Activated CD8-positive, alpha-beta memory T cell treated with anti-CD3 and anti-CD28 coated beads, Interleukin-2, amount 50 U/mL, for 24 hours (primary cell): ENCODE data around the gene NAV2.
"Not testable (repeated sequence)": the region's sequence is repeated elsewhere in the genome, so short reads cannot be mapped to it uniquely, and the experiment has no call there.

ENCODE experiments used
- DNase-seq: peaks from one replicate; pipeline ENCODE4 v3.0.0-alpha.2; 2020; ENCODE audit errors: extremely low read depth

Gene NAV2

GRCh38 chr11:19889531-19889930 is 176.9 kb downstream of the NAV2 start:
- DNase-seq = no peak

- no peak for DNase-seq
These were observed 177.7 kb downstream of the NAV2 start for GRCh38 chr11:19890308-19890707.

- no peak for DNase-seq
These were observed 178.4 kb downstream of the NAV2 start for GRCh38 chr11:19891022-19891421.

GRCh38 chr11:19892387-19892786 is 179.8 kb downstream of the NAV2 start:
- DNase-seq = no peak

- no peak for DNase-seq
These were observed 180.2 kb downstream of the NAV2 start for GRCh38 chr11:19892876-19893275.

- DNase-seq = no peak
These were observed 181.8 kb downstream of the NAV2 start for GRCh38 chr11:19894404-19894803.

GRCh38 chr11:19895037-19895436 is 182.4 kb downstream of the NAV2 start:
- DNase-seq = not testable (repeated sequence)

GRCh38 chr11:19895776-19896175 is 183.1 kb downstream of the NAV2 start:
- DNase-seq = no peak

GRCh38 chr11:19903620-19904069 is 191.0 kb downstream of the NAV2 start:
- no peak for DNase-seq

GRCh38 chr11:19905280-19905853 is 192.7 kb downstream of the NAV2 start:
- no peak for DNase-seq

GRCh38 chr11:19906126-19906525 is 193.5 kb downstream of the NAV2 start:
- DNase-seq = no peak

- DNase-seq = no peak
These were observed 194.5 kb downstream of the NAV2 start for GRCh38 chr11:19907008-19907579.

GRCh38 chr11:19907839-19908238 is 195.2 kb downstream of the NAV2 start:
- DNase-seq = no peak

- no peak for DNase-seq
These were observed 198.3 kb downstream of the NAV2 start for GRCh38 chr11:19910931-19911330.

- DNase-seq = no peak
These were observed 199.7 kb downstream of the NAV2 start for GRCh38 chr11:19912115-19912957.

- no peak for DNase-seq
These were observed 200.6 kb downstream of the NAV2 start for GRCh38 chr11:19912958-19913892.

GRCh38 chr11:19913893-19914249 is 201.2 kb downstream of the NAV2 start:
- no peak for DNase-seq

- DNase-seq = no peak
These were observed 203.2 kb downstream of the NAV2 start for GRCh38 chr11:19915808-19916207.

GRCh38 chr11:19917069-19917468 is 204.4 kb downstream of the NAV2 start:
- no peak for DNase-seq

- no peak for DNase-seq
These were observed 205.8 kb downstream of the NAV2 start for GRCh38 chr11:19918302-19919049.

GRCh38 chr11:19919050-19919561 is 206.5 kb downstream of the NAV2 start:
- no peak for DNase-seq
